SK-N-DZ (cell line): Measurements from ENCODE around the gene CLRN3.

Experiments
- DNase-seq: peaks from one replicate; pipeline ENCODE4 v3.0.0-alpha.2; 2015; ENCODE audit warnings: low spot score

The CLRN3 gene

GRCh38 chr10:127899766-127900387, 7.1 kb upstream of the CLRN3 start:
- no peak for DNase-seq

- DNase-seq, result no peak
Measured at GRCh38 chr10:127897177-127897576, 4.4 kb upstream of the CLRN3 start.

GRCh38 chr10:127896590-127896989, 3.8 kb upstream of the CLRN3 start:
- no peak for DNase-seq

- DNase-seq, result no peak
Measured at GRCh38 chr10:127894146-127894545, 1.4 kb upstream of the CLRN3 start.

GRCh38 chr10:127890832-127891334, 1.9 kb downstream of the CLRN3 start:
- DNase-seq, result no peak

DNA sequence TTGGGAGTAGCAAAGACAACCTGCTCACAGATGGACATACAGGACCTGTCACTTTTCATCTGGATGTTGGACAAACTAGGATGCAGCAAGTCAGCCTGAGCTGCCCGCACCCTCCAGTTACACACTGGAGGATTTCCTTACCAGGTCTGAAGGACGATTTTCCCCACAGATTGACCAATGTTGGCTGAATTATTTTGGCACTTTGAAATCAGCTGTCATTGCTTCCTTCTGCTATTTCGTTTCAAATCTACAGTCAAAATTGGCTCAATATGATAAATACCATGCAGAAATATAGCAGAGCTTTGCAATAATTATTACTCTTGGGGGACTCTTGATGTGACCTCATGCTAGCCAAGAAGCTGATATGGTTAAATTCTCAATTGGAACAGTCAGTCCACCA, 2.5 kb downstream of the CLRN3 start:
- DNase-seq, result no peak

DNA sequence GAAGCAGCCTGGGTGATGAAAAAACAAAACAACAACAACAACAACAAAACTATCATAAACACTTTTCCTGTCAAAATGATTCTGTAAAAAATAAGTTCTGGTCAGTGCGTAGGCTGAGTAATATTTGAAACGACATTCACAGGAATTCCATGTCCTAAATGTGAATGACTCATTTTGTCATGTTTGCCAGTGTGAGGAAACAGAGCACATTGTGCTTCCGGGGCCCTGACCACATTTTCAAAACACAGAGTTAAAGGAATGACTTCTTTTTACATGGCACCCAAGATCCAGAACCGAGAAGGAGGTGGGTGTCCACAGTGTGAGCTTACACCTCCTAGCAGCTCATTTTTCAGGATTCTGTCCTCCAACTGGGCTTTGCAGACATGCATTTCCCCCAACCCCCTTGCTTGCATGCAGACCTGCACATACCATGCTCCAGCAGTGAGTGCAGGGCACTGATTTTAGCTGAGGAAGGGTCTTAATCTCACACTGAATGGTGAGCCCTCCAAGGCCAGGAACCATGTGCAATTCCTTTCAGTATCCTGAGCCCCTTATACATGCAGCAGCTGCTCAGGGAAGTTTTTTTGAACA, 3.0 kb downstream of the CLRN3 start:
- no peak for DNase-seq

GRCh38 chr10:127888521-127889312, 4.0 kb downstream of the CLRN3 start:
- DNase-seq, result no peak

DNA sequence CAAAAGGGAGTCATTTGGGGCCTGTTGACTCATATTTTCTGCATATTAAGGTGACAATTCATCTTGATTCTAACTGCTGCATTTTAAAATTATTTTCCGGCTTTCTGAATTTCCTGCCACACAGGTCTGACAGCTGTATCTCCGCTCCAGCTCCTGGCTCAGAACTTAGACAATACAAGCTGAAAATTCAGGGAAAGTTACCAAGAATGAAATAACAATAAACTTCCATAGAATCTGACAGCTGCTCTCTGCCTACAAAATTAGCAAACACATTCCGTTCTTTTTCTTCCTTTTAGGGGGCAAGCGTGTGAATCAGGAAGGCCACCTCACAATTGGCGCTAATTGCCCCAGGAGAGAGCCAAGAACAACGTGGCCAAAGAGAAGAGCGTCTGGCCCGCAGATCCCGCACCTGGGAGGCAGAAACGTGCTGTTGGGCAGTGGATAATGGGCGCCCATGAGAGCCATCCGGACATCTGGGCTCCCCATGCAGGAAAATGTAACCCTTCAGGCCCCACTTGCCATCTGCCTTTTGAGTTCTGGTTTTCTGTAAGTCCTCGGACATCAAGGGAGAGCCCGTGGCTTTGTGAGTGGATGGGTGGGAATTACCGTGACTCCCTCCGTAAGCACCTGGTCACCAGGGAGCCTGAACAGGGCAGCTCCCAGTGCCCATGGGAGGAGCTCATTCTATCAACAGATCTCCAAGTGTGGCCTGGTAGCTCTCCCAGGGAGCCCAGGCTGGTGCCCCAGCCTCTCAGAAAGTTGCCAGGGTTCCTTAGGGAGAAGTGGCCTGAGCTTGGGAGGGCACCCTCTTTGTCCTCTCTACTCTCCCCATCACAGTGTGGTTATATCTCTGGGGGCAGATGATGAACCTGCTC, 5.0 kb downstream of the CLRN3 start:
- DNase-seq, result no peak

DNA sequence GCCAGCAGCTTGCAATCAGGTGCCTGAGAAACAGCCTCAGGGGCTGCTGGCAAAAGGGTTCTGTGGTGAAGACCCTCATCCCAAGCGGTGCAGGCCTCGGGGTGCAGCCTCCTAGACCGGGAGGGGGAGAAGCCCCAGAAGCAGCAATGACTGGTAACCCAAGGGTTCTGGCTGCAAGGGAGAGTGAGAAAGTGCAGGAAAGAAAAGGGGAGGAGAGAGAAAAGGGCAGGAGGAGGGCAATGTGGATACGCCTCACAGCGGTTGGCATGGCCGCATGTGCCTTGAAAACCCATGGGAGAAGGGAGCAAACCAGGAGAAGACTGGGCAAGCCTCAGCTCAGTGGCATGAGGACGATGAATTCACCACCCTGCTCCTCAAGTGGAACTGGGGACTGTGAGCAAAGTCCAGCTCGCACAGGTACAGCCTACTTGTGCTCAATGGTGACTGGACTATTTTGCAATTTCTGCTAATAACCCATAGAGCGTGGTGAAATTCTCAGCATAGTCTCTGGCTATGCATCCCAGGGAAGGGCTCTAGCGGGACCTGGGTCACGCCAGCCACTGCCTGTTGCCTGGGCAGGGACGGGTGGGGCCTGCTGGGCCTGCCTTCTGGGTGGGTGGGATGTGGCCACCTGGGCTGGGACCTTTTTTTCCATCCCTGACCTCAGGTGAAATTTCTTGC, 6.2 kb downstream of the CLRN3 start:
- no peak for DNase-seq

GRCh38 chr10:127884501-127884900, 8.2 kb downstream of the CLRN3 start:
- no peak for DNase-seq

- no peak for DNase-seq
Measured at GRCh38 chr10:127883516-127883915, 9.2 kb downstream of the CLRN3 start.

DNA sequence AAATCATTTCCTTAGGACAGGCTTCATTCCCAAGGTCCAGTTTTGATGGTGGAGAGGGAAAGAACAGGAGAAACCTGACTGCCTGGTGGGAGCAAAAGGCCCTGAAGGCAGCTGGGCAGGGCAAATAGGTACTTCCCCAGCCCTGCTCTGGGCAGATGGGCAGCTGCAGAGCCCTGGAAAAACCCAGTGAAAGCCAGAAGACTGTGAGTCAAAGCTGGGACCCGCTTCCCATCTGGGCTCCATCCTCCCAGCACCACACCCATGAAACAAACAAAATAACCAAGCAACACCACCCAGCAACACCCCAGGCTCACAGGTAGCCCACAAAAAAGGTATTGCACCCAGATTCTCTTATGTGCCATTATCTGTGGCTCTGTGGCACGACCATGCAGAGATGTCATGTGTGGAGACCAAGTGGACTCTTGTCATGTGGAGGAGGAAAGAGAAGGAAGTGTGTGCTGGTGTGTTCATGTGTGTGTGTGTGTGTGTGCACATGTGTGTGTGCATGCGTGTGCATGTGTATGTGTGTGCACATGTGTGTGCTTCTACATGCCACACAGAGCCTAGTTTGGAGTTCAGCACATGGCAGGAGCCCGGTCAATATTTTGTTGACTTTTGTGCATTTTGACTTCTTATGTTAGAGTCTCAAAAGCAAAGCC, 9.8 kb downstream of the CLRN3 start:
- DNase-seq, result no peak

GRCh38 chr10:127882391-127882790, 10.3 kb downstream of the CLRN3 start:
- DNase-seq, result no peak

DNA sequence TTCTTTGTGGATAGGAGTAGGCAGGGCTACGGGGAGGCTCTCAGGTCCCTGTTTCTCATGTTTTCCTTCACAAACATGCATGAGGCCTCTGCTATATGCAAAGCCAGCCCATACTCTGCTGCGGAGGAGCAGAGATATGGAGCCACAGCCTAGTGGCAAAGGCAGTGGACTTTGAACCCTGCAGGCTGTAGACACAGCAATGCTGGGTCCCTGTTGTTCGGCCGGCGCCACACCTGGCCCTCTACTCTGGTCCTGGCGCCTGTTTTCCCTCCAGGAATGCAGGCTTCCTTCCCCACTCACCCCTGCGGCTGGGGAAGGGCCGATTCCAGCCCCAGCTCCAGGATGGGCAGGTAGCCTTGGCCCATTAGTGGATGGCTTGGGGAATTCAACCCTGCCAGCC, 11.5 kb downstream of the CLRN3 start:
- DNase-seq, result no peak

DNA sequence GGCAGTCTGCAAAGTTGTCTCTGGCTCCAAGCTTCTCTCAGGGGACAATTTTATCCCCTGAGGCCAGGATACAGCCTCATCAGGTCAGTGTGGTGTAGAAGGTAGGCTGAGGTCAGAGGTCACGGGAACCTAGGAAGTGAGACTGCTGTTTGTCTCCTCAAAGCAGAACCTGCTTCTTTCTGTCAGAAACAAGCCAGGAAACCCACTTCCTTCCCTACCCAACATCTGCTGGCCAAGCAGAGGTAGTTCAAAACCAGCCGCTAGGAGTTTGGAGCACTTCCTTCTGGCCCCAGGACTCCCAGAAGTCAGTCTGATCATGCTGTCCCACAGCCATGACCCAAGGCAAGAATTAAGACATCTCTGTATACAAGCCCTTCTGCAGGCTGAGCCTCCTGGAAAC, 12.2 kb downstream of the CLRN3 start:
- DNase-seq, result no peak

DNA sequence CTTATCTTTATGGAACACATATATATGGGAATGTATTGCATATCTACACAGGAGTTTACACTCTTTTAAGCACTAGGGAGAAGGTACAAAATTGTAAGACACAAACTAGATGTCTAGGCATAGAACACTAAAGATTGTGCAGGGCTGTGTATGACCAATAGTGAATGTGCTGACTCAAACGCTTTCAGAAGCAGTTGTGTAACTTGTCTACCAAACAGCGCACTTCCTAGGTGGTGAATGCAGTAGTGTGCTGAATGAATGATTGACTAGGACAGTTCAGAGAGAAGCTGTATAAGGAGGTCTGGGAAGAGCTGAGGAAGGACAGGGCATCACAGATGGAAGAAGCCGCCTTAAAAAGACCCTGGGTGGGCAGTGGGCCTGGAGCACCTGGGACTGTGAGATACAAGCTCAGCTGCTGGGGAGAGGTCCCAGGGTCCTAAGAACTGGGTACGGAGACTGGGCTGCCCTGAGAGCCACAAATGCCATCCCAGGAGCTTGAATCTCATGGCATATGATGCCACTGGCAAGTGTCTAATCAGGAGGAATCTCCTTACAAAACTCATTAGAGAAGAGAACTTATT, 14.2 kb downstream of the CLRN3 start:
- DNase-seq, result no peak

- no peak for DNase-seq
Measured at GRCh38 chr10:127877699-127878098, 15.0 kb downstream of the CLRN3 start.

- no peak for DNase-seq
Measured at GRCh38 chr10:127877116-127877515, 15.6 kb downstream of the CLRN3 start.

DNA sequence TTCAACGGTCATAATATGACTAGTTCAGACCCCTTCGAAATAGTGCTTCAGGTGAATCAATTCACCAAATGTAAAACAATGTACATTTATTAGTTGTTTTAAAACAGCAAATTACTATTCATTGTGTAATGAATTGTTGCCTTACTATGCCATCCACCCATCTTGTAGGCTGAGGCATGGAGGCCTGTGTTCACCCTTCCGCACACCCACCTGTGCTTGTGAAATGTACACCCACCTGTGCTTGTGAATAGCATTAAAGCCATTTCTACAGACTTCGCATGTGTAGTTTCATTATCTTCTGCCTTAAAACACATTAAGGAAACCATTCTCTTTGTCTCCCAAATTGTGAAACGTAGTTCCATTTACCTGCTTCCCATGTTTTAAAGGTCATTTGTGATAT, 16.8 kb downstream of the CLRN3 start:
- no peak for DNase-seq

DNA sequence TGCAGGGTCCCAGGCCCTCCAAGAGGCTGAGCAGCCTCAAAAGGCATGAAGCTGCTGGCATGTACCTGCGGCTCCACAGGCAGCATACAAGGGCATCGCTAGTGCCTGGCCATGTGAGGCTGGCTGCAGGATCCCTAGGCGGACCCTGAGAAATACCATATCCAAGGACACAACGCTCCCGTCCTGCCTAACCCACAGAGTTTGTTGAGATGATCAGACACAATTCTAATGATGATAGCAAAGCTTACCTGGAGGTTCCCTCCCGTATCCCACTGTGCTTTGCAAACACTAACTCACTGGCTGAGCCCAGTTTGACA, 17.3 kb downstream of the CLRN3 start:
- no peak for DNase-seq
